ENCODE data around the gene ALPK1. TPM values are rescaled to one million over a fixed set of nuclear protein-coding genes. Genes with fewer than 3 reads are reported as not detected.

ALPK1 gene
- total and polyA plus RNA-seq, 2 donors (not counting 1 experiment from before 2014, with no cell fraction given): 5.5 to 27.2 TPM

DNA sequence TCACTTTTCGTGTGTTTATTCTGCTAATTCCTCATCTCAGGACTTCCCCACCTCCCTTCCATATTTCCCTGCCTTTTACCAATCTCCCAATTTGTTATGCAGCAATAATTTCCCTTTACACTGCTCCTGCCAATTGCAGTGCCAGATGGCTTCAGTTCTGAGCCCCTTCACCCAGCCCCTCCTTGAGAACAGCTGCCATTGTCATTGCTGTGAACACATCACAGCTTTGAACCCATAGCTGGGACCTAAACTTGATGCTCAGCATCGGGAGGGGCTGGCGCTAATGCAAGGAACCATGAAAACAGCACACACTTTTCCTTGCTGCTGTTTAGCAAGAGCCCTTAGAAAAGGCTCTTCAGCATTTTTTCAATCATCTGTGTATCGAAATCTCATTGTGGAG, 104.9 kb downstream of the ALPK1 start:
- H3K4me3 Mint-ChIP-seq: no peak overlapping the region
- H3K9me3 ChIP-seq (ENCODE audit: control extremely low read depth in 1 of 3, control insufficient read depth in 2 of 3, insufficient read depth in 1 of 3, low read length in 2 of 3): no peaks in the 10 kb centered on the region
- H3K4me1 Mint-ChIP-seq: no peaks in the 10 kb centered on the region
- no peak overlapping the region for H3K9ac ChIP-seq (ENCODE audit: low read length)
- ChIA-PET POLR2A (no interaction called here), CTCF (no interaction called here)
- H2AFZ ChIP-seq (ENCODE audit: insufficient read depth, low read depth, low read length, poor library complexity, severe bottlenecking): no peak overlapping the region
- no peaks in the 10 kb centered on the region for H3K79me2 ChIP-seq (ENCODE audit: control insufficient read depth, insufficient read depth, low read length)
- no peak overlapping the region for H3K27ac Mint-ChIP-seq
- H3K27me3 Mint-ChIP-seq: no peaks in the 10 kb centered on the region
- peaks cover 2% of the 10 kb centered on the region for H3K9me3 Mint-ChIP-seq (ENCODE audit: insufficient read depth)
- H3K4me2 ChIP-seq (replicated peaks; ENCODE audit: low read depth, low read length, poor library complexity, severe bottlenecking): no peak overlapping the region
- H3K36me3 ChIP-seq (replicated peaks in 1 of 2; ENCODE audit: control extremely low read depth in 1 of 2, control insufficient read depth in 1 of 2, extremely low read depth in 1 of 2, insufficient read depth in 2 of 2, low read length in 1 of 2): no peaks in the 10 kb centered on the region
- H3K27me3 ChIP-seq (replicated peaks in 1 of 4; ENCODE audit: control extremely low read depth in 1 of 4, control insufficient read depth in 3 of 4, insufficient read depth in 4 of 4, low read length in 3 of 4): no peaks in the 10 kb centered on the region
- ATAC-seq (ENCODE audit: low read depth): no peak
- no peak overlapping the region for H3K4me3 ChIP-seq (ENCODE audit: control extremely low read depth in 1 of 5, extremely low read depth in 1 of 5, insufficient read depth in 1 of 5, low read depth in 2 of 5, low read length in 4 of 5)
- no peaks in the 10 kb centered on the region for H3K4me1 ChIP-seq (ENCODE audit: control insufficient read depth in 2 of 2, insufficient read depth in 2 of 2, low read length in 2 of 2)
- no peak overlapping the region for H3K27ac ChIP-seq (ENCODE audit: low read length in 2 of 2)
- intact Hi-C loops (cut with micrococcal nuclease): no loop called here
- H4K20me1 ChIP-seq (ENCODE audit: control insufficient read depth, insufficient read depth, low read length, poor library complexity, severe bottlenecking): no peaks in the 10 kb centered on the region
- 100% methylated on average over 4 of the region's 4 CpGs for WGBS (ENCODE audit: insufficient coverage)
- no peak for DNase-seq
- TF ChIP-seq, protein P1, sequence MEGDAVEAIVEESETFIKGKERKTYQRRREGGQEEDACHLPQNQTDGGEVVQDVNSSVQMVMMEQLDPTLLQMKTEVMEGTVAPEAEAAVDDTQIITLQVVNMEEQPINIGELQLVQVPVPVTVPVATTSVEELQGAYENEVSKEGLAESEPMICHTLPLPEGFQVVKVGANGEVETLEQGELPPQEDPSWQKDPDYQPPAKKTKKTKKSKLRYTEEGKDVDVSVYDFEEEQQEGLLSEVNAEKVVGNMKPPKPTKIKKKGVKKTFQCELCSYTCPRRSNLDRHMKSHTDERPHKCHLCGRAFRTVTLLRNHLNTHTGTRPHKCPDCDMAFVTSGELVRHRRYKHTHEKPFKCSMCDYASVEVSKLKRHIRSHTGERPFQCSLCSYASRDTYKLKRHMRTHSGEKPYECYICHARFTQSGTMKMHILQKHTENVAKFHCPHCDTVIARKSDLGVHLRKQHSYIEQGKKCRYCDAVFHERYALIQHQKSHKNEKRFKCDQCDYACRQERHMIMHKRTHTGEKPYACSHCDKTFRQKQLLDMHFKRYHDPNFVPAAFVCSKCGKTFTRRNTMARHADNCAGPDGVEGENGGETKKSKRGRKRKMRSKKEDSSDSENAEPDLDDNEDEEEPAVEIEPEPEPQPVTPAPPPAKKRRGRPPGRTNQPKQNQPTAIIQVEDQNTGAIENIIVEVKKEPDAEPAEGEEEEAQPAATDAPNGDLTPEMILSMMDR (IDR thresholded peaks at IDR 0.05): no peak
- no peak for TF ChIP-seq EZH2 (IDR thresholded peaks at IDR 0.05; ENCODE audit: borderline replicate concordance, insufficient read depth, low read depth, low read length, poor library complexity, severe bottlenecking)

DNA sequence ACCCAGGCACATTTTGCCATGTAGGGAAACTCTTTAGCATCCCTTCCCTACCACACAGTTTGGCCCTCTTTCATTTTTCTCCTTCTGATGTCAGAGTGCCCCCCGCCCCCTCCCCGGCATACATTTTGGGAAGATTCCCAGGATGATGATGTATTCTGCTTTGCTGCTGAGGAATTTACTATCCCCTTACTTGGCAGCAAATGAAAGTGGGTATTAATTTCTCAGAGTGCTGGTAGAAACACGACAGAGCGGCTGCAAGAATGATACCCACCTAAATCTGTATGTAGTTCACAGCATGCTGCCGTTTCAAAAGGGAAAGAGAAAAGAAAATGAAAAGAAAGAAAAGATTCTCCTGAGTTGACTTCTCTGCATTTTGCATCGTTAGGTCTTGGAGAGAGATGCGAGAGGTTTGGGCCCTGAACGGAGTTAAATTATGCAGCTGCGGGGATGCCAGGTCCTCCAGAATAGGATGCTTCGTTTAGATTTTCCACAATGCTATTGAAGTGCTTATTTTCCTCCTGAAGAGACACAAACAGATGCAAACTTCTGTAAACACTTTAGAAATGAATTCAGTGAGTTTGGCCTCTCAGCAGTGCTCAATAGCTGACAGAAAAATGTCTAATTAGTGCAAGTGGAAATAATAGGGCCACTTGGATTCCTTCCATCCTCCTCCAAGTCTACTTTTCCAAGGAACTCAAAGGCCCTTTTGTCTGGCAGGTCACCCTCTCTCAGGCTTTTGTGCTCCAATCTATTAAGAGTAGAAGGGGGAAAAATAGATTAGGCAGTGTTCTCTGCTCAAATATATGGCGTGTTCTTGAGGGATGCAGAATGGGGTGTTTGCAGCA, 106.2 kb downstream of the ALPK1 start:
- WGBS (ENCODE audit: insufficient coverage): 94% methylated on average over 6 of the region's 11 CpGs
- CTCF ChIA-PET: no interaction called here

More for the DNA sequence above, 106.2 kb downstream of the ALPK1 start:
- Histone ChIP-seq H3K36me3 (replicated peaks in 1 of 2; ENCODE audit: control extremely low read depth in 1 of 2, control insufficient read depth in 1 of 2, extremely low read depth in 1 of 2, insufficient read depth in 2 of 2, low read length in 1 of 2) (no peaks in the 10 kb centered on the region), H3K79me2 (ENCODE audit: control insufficient read depth, insufficient read depth, low read length) (no peaks in the 10 kb centered on the region), H3K9me3 (ENCODE audit: control extremely low read depth in 1 of 3, control insufficient read depth in 2 of 3, insufficient read depth in 1 of 3, low read length in 2 of 3) (no peaks in the 10 kb centered on the region), H3K27me3 (replicated peaks in 1 of 4; ENCODE audit: control extremely low read depth in 1 of 4, control insufficient read depth in 3 of 4, insufficient read depth in 4 of 4, low read length in 3 of 4) (no peaks in the 10 kb centered on the region), H4K20me1 (ENCODE audit: control insufficient read depth, insufficient read depth, low read length, poor library complexity, severe bottlenecking) (no peaks in the 10 kb centered on the region), H3K4me2 (replicated peaks; ENCODE audit: low read depth, low read length, poor library complexity, severe bottlenecking) (no peak overlapping the region), H3K9ac (ENCODE audit: low read length) (no peak overlapping the region), H2AFZ (ENCODE audit: insufficient read depth, low read depth, low read length, poor library complexity, severe bottlenecking) (no peak overlapping the region), H3K4me3 (ENCODE audit: control extremely low read depth in 1 of 5, extremely low read depth in 1 of 5, insufficient read depth in 1 of 5, low read depth in 2 of 5, low read length in 4 of 5) (no peak overlapping the region), H3K27ac (ENCODE audit: low read length in 2 of 2) (no peak overlapping the region), H3K4me1 (ENCODE audit: control insufficient read depth in 2 of 2, insufficient read depth in 2 of 2, low read length in 2 of 2) (no peaks in the 10 kb centered on the region)
- no peak for TF ChIP-seq EZH2 (IDR thresholded peaks at IDR 0.05; ENCODE audit: borderline replicate concordance, insufficient read depth, low read depth, low read length, poor library complexity, severe bottlenecking)
- TF ChIP-seq, protein P1 (IDR thresholded peaks at IDR 0.05): no peak
- no peak for ATAC-seq (ENCODE audit: low read depth)
- Mint-ChIP-seq H3K4me1 (no peaks in the 10 kb centered on the region), H3K4me3 (no peak overlapping the region), H3K27ac (no peak overlapping the region), H3K9me3 (ENCODE audit: insufficient read depth) (peaks cover 2% of the 10 kb centered on the region), H3K27me3 (no peaks in the 10 kb centered on the region)
- intact Hi-C loops (cut with micrococcal nuclease): no loop called here
- DNase-seq: no peak
- POLR2A ChIA-PET: no interaction called here
